Liver (tissue), 9 donors: ENCODE data around the gene CRADD. TPM values are rescaled to one million over a fixed set of nuclear protein-coding genes. Genes with fewer than 3 reads are reported as not detected.
A peak's percentile ranks its signal among the peaks of the same experiment; 100 is the strongest.

Experiments
- DNase-seq: peaks from one replicate; pipeline ENCODE4 v3.0.0-alpha.2; 2017; ENCODE audit warnings: low spot score
- H3K27ac ChIP-seq, 2 donors: one replicate each; pipeline ENCODE4 v1.7.0; 2013; ENCODE audit warnings: inconsistent platforms in 2 of 2, low read length in 2 of 2, control low read depth in 1 of 2, low read depth in 1 of 2, mild to moderate bottlenecking in 1 of 2
- H3K27me3 ChIP-seq, 4 donors: one replicate each; pipeline versions ENCODE4 v1.6.1 to v1.7.0; 2013; ENCODE audit warnings: low read length in 3 of 4, inconsistent platforms in 1 of 4, mild to moderate bottlenecking in 1 of 4, moderate library complexity in 1 of 4; ENCODE audit not compliant: control insufficient read depth in 4 of 4, insufficient read depth in 4 of 4
- H3K36me3 ChIP-seq, 4 donors: one replicate each; pipeline versions ENCODE4 v1.6.1 to v1.7.0; 2013; ENCODE audit warnings: low read length in 3 of 4, mild to moderate bottlenecking in 3 of 4, low read depth in 1 of 4, moderate library complexity in 1 of 4; ENCODE audit not compliant: control insufficient read depth in 4 of 4, insufficient read depth in 3 of 4
- H3K4me1 ChIP-seq, 4 donors: one replicate each; pipeline versions ENCODE4 v1.6.1 to v1.7.0; 2013; ENCODE audit warnings: low read length in 3 of 4, mild to moderate bottlenecking in 3 of 4, moderate library complexity in 1 of 4; ENCODE audit not compliant: control insufficient read depth in 4 of 4, insufficient read depth in 4 of 4
- H3K4me3 ChIP-seq, 3 donors: one replicate each; pipeline versions ENCODE4 v1.6.1 to v1.7.0; 2013; ENCODE audit warnings: low read length in 3 of 3, control low read depth in 1 of 3, low read depth in 1 of 3, mild to moderate bottlenecking in 1 of 3
- H3K9ac ChIP-seq, 2 donors: one replicate each; pipeline ENCODE4 v1.7.0; 2013; ENCODE audit warnings: low read length in 2 of 2, mild to moderate bottlenecking in 2 of 2, moderate library complexity in 2 of 2, control low read depth in 1 of 2, low read depth in 1 of 2
- H3K9me3 ChIP-seq, 4 donors: one replicate each; pipeline versions ENCODE4 v1.6.1 to v1.7.0; 2013; ENCODE audit warnings: low read length in 3 of 4; ENCODE audit not compliant: control insufficient read depth in 4 of 4
- EGR1 ChIP-seq, 2 donors: IDR thresholded peaks; 2 replicates each; pipeline ENCODE4 v1.6.1; 2016 to 2018; ENCODE audit warnings: antibody characterized with exemption in 2 of 2, low read depth in 2 of 2
- FOXA1 ChIP-seq: IDR thresholded peaks from 2 replicates; pipeline ENCODE4 v1.6.1; 2016; ENCODE audit warnings: antibody characterized with exemption
- FOXA2 ChIP-seq: IDR thresholded peaks from 2 replicates; pipeline ENCODE4 v1.6.1; 2016; ENCODE audit warnings: antibody characterized with exemption
- GABPA ChIP-seq, 2 donors: IDR thresholded peaks in 1 of 2; conservative IDR thresholded peaks in 1 of 2; 2 replicates each; pipeline ENCODE4 v1.6.1; 2016; ENCODE audit warnings: antibody characterized with exemption in 2 of 2, mild to moderate bottlenecking in 1 of 2, moderate library complexity in 1 of 2
- HNF4A ChIP-seq, 2 donors: conservative IDR thresholded peaks; 2 replicates each; pipeline ENCODE4 v1.6.1; 2016; ENCODE audit warnings: antibody characterized with exemption in 2 of 2, mild to moderate bottlenecking in 2 of 2
- HNF4G ChIP-seq: IDR thresholded peaks from 2 replicates; pipeline ENCODE4 v1.6.1; 2016; ENCODE audit warnings: antibody characterized with exemption
- JUND ChIP-seq, 2 donors: IDR thresholded peaks; 2 replicates each; pipeline ENCODE4 v1.6.1; 2016; ENCODE audit warnings: antibody characterized with exemption in 2 of 2
- MAX ChIP-seq: IDR thresholded peaks from 2 replicates; pipeline ENCODE4 v1.6.1; 2016; ENCODE audit warnings: antibody characterized with exemption
- NR2F2 ChIP-seq: IDR thresholded peaks from 2 replicates; pipeline ENCODE4 v1.6.1; 2016; ENCODE audit warnings: antibody characterized with exemption
- RAD21 ChIP-seq, 2 donors: IDR thresholded peaks; 2 replicates each; pipeline ENCODE4 v1.6.1; 2016; ENCODE audit warnings: antibody characterized with exemption in 2 of 2, mild to moderate bottlenecking in 2 of 2
- RXRA ChIP-seq, 2 donors: IDR thresholded peaks; 2 replicates each; pipeline ENCODE4 v1.6.1; 2017 to 2018; ENCODE audit warnings: antibody characterized with exemption in 2 of 2, mild to moderate bottlenecking in 1 of 2
- SP1 ChIP-seq: IDR thresholded peaks from 2 replicates; pipeline ENCODE4 v1.6.1; 2018; ENCODE audit warnings: antibody characterized with exemption, mild to moderate bottlenecking
- TAF1 ChIP-seq: conservative IDR thresholded peaks from 2 replicates; pipeline ENCODE4 v1.6.1; 2016; ENCODE audit warnings: antibody characterized with exemption, mild to moderate bottlenecking
- YY1 ChIP-seq: IDR thresholded peaks from 2 replicates; pipeline ENCODE4 v1.6.1; 2016; ENCODE audit warnings: antibody characterized with exemption, mild to moderate bottlenecking
- WGBS: extraction: QIAGEN DNeasy Blood & Tissue Kit; methylation state at CpG from one replicate; pipeline ENCODE4 v1.1.7; 2013; 5-methylcytosine and 5-hydroxymethylcytosine counted together
- polyA plus RNA-seq, 2 donors: library from polyadenylated mRNA; stranded (reverse) in 1 of 2; unstranded in 1 of 2; fragments of 200-250 nt in 1 of 2; fragments of >200 nt in 1 of 2; fragmentation: Nextera tagmentation in 1 of 2; extraction: Ambion mirVana in 1 of 2; gene quantifications; one replicate each; pipeline versions ENCODE4 v1.2.1 to v1.2.3, GENCODE V29; 2013 to 2015
- total RNA-seq, 2 donors: library from RNA; depleted of rRNA; stranded (reverse); fragments of >200 nt; gene quantifications; one replicate each; pipeline ENCODE4 v1.2.3, GENCODE V29; 2014
- TF ChIP-seq, protein P1 (sequence below): IDR thresholded peaks from 2 replicates; pipeline ENCODE4 v1.6.1; 2016; ENCODE audit warnings: antibody characterized with exemption
- TF ChIP-seq, protein P2 (sequence below): IDR thresholded peaks from 2 replicates; pipeline ENCODE4 v1.6.1; 2016; ENCODE audit warnings: antibody characterized with exemption
- TF ChIP-seq, protein P3 (sequence below): IDR thresholded peaks from 2 replicates; pipeline ENCODE4 v1.6.1; 2016; ENCODE audit warnings: antibody characterized with exemption, mild to moderate bottlenecking
- TF ChIP-seq, protein P4 (sequence below): fragments of 150-350 bp; IDR thresholded peaks from 2 replicates; pipeline ENCODE4 v1.5.1; 2017; ENCODE audit warnings: improper control_type of control experiment, low read depth, low read length; ENCODE audit not compliant: missing input control
- donor health status: healthy.
- donor health status: healthy.
- donor health status: healthy.
- donor health status: healthy.
- donor health status: healthy.

CRADD gene
- total and polyA plus RNA-seq, 4 donors, result 19.4 to 48.9 (median 29.6) TPM

GRCh38 chr12:93758801-93759373, 81.7 kb downstream of the CRADD start:
- Histone ChIP-seq H3K27me3 (no peaks in the 10 kb centered on the region), H3K9ac (no peak overlapping the region), H3K36me3 (no peaks in the 10 kb centered on the region), H3K4me1 (peaks cover 0 to 26% (median 20%) of the 10 kb centered on the region in 4 donors), H3K27ac (peak overlapping the region; percentile 20 to 75), H3K4me3 (peak overlapping the region in 1 of 3 donors; percentile 14), H3K9me3 (no peaks in the 10 kb centered on the region)
- TF ChIP-seq FOXA1, result no peak
- TF ChIP-seq GABPA (IDR thresholded peaks at IDR 0.05 in 1 of 2, conservative IDR thresholded peaks at IDR 0.05 in 1 of 2), result no peak
- TF ChIP-seq RXRA (IDR thresholded peaks at IDR 0.05), result peak in 1 of 2 donors; percentile 43
- TF ChIP-seq HNF4G, result no peak
- TF ChIP-seq TAF1, result no peak
- peak in 1 of 2 donors; percentile 76 for TF ChIP-seq EGR1 (IDR thresholded peaks at IDR 0.05; ENCODE audit: low read depth in 2 of 2)
- no peak for DNase-seq
- 30% methylated on average over 1 of the region's 1 CpG for WGBS

DNA sequence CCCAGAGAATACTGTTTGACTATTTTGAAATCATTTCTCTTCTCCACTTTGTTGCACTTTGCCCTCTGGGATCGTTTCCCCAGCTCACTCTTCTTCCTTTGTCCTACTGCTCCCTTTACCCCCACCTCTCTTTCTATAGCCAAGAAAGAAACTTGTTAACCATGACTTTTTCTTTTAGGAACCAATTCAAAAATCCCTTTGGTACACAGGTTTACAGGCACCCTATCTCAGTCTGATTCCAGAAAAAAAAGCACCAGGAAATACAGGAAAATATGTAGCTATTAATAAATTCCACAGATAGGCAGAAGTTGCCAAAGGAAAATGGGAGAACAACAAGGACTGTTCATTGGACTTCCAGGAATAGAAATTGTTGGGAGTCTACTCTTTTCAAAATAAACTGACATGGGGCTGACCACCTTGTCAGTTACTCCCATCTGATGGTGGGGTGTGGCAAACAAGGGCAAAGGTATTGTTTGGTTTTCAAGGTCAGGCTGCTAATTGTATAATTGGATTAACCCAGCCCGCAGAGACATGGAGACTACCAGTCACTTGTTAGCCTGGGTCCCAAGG, 82.4 kb downstream of the CRADD start:
- H3K27me3 ChIP-seq, result no peaks in the 10 kb centered on the region
- no peak for DNase-seq
- H3K9me3 ChIP-seq, result no peaks in the 10 kb centered on the region
- 18% methylated on average over 2 of the region's 2 CpGs for WGBS
- H3K4me3 ChIP-seq, result peak overlapping the region in 1 of 3 donors; percentile 14
- peak overlapping the region in 1 of 2 donors; percentile 37 for H3K9ac ChIP-seq
- H3K36me3 ChIP-seq, result no peaks in the 10 kb centered on the region
- TF ChIP-seq SP1 (peak; percentile 77), HNF4A (conservative IDR thresholded peaks at IDR 0.05) (peak; percentile 82 to 90), JUND (IDR thresholded peaks at IDR 0.05) (peak in 1 of 2 donors; percentile 21), RXRA (IDR thresholded peaks at IDR 0.05) (peak; percentile 26 to 44), TAF1 (no peak), RAD21 (IDR thresholded peaks at IDR 0.05) (peak in 1 of 2 donors; percentile 7), HNF4G (peak; percentile 69), FOXA2 (no peak), EGR1 (IDR thresholded peaks at IDR 0.05; ENCODE audit: low read depth in 2 of 2) (no peak), FOXA1 (no peak), GABPA (IDR thresholded peaks at IDR 0.05 in 1 of 2, conservative IDR thresholded peaks at IDR 0.05 in 1 of 2) (no peak), NR2F2 (peak; percentile 40), MAX (no peak), YY1 (peak; percentile 58)
- TF ChIP-seq, protein P1, sequence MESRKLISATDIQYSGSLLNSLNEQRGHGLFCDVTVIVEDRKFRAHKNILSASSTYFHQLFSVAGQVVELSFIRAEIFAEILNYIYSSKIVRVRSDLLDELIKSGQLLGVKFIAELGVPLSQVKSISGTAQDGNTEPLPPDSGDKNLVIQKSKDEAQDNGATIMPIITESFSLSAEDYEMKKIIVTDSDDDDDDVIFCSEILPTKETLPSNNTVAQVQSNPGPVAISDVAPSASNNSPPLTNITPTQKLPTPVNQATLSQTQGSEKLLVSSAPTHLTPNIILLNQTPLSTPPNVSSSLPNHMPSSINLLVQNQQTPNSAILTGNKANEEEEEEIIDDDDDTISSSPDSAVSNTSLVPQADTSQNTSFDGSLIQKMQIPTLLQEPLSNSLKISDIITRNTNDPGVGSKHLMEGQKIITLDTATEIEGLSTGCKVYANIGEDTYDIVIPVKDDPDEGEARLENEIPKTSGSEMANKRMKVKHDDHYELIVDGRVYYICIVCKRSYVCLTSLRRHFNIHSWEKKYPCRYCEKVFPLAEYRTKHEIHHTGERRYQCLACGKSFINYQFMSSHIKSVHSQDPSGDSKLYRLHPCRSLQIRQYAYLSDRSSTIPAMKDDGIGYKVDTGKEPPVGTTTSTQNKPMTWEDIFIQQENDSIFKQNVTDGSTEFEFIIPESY, result no peak
- TF ChIP-seq, protein P2, sequence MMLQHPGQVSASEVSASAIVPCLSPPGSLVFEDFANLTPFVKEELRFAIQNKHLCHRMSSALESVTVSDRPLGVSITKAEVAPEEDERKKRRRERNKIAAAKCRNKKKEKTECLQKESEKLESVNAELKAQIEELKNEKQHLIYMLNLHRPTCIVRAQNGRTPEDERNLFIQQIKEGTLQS, result no peak
- TF ChIP-seq, protein P3, sequence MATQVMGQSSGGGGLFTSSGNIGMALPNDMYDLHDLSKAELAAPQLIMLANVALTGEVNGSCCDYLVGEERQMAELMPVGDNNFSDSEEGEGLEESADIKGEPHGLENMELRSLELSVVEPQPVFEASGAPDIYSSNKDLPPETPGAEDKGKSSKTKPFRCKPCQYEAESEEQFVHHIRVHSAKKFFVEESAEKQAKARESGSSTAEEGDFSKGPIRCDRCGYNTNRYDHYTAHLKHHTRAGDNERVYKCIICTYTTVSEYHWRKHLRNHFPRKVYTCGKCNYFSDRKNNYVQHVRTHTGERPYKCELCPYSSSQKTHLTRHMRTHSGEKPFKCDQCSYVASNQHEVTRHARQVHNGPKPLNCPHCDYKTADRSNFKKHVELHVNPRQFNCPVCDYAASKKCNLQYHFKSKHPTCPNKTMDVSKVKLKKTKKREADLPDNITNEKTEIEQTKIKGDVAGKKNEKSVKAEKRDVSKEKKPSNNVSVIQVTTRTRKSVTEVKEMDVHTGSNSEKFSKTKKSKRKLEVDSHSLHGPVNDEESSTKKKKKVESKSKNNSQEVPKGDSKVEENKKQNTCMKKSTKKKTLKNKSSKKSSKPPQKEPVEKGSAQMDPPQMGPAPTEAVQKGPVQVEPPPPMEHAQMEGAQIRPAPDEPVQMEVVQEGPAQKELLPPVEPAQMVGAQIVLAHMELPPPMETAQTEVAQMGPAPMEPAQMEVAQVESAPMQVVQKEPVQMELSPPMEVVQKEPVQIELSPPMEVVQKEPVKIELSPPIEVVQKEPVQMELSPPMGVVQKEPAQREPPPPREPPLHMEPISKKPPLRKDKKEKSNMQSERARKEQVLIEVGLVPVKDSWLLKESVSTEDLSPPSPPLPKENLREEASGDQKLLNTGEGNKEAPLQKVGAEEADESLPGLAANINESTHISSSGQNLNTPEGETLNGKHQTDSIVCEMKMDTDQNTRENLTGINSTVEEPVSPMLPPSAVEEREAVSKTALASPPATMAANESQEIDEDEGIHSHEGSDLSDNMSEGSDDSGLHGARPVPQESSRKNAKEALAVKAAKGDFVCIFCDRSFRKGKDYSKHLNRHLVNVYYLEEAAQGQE, result no peak
- TF ChIP-seq, protein P4, sequence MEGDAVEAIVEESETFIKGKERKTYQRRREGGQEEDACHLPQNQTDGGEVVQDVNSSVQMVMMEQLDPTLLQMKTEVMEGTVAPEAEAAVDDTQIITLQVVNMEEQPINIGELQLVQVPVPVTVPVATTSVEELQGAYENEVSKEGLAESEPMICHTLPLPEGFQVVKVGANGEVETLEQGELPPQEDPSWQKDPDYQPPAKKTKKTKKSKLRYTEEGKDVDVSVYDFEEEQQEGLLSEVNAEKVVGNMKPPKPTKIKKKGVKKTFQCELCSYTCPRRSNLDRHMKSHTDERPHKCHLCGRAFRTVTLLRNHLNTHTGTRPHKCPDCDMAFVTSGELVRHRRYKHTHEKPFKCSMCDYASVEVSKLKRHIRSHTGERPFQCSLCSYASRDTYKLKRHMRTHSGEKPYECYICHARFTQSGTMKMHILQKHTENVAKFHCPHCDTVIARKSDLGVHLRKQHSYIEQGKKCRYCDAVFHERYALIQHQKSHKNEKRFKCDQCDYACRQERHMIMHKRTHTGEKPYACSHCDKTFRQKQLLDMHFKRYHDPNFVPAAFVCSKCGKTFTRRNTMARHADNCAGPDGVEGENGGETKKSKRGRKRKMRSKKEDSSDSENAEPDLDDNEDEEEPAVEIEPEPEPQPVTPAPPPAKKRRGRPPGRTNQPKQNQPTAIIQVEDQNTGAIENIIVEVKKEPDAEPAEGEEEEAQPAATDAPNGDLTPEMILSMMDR, result no peak
- H3K27ac ChIP-seq, result peak overlapping the region; percentile 20 to 75
- peaks cover 0 to 26% (median 20%) of the 10 kb centered on the region in 4 donors for H3K4me1 ChIP-seq
